Measurements from ENCODE around the gene HIF1A. TPM values are rescaled to one million over a fixed set of nuclear protein-coding genes. Genes with fewer than 3 reads are reported as not detected.

The HIF1A gene
- total and polyA plus RNA-seq, 10 of the 15 experiments (the other 5 are each of a cell fraction or from before 2014, with no cell fraction given), result 18.3 to 97.0 (median 75.3) TPM

DNA sequence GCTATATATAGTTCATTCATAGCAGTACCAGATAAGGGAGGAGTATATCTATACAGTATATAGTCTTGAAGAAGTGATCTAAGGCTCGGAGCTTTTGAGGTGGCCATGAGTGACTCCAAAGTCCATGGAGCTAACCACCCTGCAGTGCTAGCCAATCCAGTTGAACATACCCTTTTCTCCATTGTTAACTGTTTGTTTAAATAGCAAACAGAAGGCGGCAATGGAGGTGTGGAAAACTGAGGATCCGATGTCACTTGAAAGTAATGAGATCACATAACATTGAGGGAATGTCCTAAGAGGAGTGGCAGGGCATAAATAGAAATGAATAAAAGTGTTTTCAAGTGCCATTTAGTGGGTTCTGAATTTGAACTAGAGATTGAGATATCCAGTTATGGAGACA is 54.6 kb downstream of the HIF1A start:
- ATAC-seq, result peak; percentile 6; the same call in 2 of the 3 replicates
- Histone ChIP-seq H3K4me2 (ENCODE audit: control insufficient read depth, insufficient read depth) (peak overlapping the region; percentile 72), H3K9ac (ENCODE audit: control insufficient read depth, insufficient read depth, low read length) (peak overlapping the region; percentile 82), H3K4me3 (peak overlapping the region; percentile 79), H3K36me3 (ENCODE audit: control insufficient read depth in 2 of 2, insufficient read depth in 2 of 2, low read length in 1 of 2) (peaks cover 0 to 19% of the 10 kb centered on the region in 2 experiments; a peak in 3 of 4 replicates), H4K20me1 (ENCODE audit: control insufficient read depth, insufficient read depth) (no peaks in the 10 kb centered on the region), H3K27ac (ENCODE audit: control insufficient read depth, insufficient read depth) (peak overlapping the region; percentile 59), H3K27me3 (replicated peaks in 1 of 2; ENCODE audit: control insufficient read depth in 2 of 2, insufficient read depth in 2 of 2, low read length in 1 of 2) (no peaks in the 10 kb centered on the region), H2AFZ (ENCODE audit: control insufficient read depth, low read depth, low read length) (no peak overlapping the region), H3K9me3 (replicated peaks; ENCODE audit: control insufficient read depth, insufficient read depth, low read length) (no peaks in the 10 kb centered on the region), H3K79me2 (ENCODE audit: control insufficient read depth, insufficient read depth, low read length) (peaks cover 63% of the 10 kb centered on the region), H3K4me1 (ENCODE audit: control insufficient read depth, insufficient read depth, low read length) (peaks cover 19% of the 10 kb centered on the region)
- RAD21 ChIA-PET (ENCODE audit: unreplicated experiment), result interaction anchor here (0.6 to 10.8 kb wide), 24 partner anchors 8 to 453 kb away, joined by 3 to 102 read pairs (median 5); partner anchors contain the start of genes HIF1A and SNAPC1
- SMC1A ChIA-PET (ENCODE audit: uncharacterized antibody, unreplicated experiment), result interaction anchor here (0.9 to 10.0 kb wide), 31 partner anchors 8 to 453 kb away, joined by 3 to 122 read pairs (median 6); partner anchors contain the start of gene SNAPC1
- intact Hi-C loops (cut with micrococcal nuclease; ENCODE audit: unreplicated experiment), result loop anchor here (10.0 kb wide), 1 partner anchor 455 kb away; no protein-coding TSS in a partner anchor
- TF ChIP-seq SMAD5 (IDR thresholded peaks at IDR 0.05; ENCODE audit: low read depth) (no peak), CREB1 (IDR thresholded peaks at IDR 0.05; ENCODE audit: low read depth) (0 out of 2 replicates have a peak, but pooled peaks have one; percentile 19), ZNF207 (IDR thresholded peaks at IDR 0.05; ENCODE audit: borderline replicate concordance) (no peak), HDGF (IDR thresholded peaks at IDR 0.05) (no peak), MTA3 (IDR thresholded peaks at IDR 0.05; ENCODE audit: borderline replicate concordance, low read length) (peak; percentile 61; the same call in 1 of the 2 replicates), ZNF24 (IDR thresholded peaks at IDR 0.05) (no peak), ZZZ3 (IDR thresholded peaks at IDR 0.05; ENCODE audit: control insufficient read depth, insufficient read length, low read depth) (no peak)
- TF ChIP-seq, protein P1, sequence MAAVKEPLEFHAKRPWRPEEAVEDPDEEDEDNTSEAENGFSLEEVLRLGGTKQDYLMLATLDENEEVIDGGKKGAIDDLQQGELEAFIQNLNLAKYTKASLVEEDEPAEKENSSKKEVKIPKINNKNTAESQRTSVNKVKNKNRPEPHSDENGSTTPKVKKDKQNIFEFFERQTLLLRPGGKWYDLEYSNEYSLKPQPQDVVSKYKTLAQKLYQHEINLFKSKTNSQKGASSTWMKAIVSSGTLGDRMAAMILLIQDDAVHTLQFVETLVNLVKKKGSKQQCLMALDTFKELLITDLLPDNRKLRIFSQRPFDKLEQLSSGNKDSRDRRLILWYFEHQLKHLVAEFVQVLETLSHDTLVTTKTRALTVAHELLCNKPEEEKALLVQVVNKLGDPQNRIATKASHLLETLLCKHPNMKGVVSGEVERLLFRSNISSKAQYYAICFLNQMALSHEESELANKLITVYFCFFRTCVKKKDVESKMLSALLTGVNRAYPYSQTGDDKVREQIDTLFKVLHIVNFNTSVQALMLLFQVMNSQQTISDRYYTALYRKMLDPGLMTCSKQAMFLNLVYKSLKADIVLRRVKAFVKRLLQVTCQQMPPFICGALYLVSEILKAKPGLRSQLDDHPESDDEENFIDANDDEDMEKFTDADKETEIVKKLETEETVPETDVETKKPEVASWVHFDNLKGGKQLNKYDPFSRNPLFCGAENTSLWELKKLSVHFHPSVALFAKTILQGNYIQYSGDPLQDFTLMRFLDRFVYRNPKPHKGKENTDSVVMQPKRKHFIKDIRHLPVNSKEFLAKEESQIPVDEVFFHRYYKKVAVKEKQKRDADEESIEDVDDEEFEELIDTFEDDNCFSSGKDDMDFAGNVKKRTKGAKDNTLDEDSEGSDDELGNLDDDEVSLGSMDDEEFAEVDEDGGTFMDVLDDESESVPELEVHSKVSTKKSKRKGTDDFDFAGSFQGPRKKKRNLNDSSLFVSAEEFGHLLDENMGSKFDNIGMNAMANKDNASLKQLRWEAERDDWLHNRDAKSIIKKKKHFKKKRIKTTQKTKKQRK (IDR thresholded peaks at IDR 0.05; ENCODE audit: low read depth, low read length), result no peak
- CTCF ChIA-PET, result interaction anchor here (0.7 to 4.7 kb wide), 22 partner anchors 12 to 378 kb away, joined by 3 to 40 read pairs (median 4); partner anchors contain the start of genes HIF1A and SNAPC1
- POLR2A ChIA-PET, result interaction anchor here (0.5 to 10.5 kb wide), 11 partner anchors 8 to 225 kb away, joined by 3 to 130 read pairs (median 4); partner anchors contain the start of genes HIF1A and SNAPC1
- DNase-seq (ENCODE audit: low read depth, low spot score), result no peak
- BruUV-seq (replicated peaks), result no TSS peak
- 61% methylated on average over 3 of the region's 3 CpGs for WGBS (ENCODE audit: insufficient coverage, insufficient replicate concordance, low lambda C conversion rate, missing lambda C conversion rate)
- no peak for FAIRE-seq
- in situ Hi-C loops (cut with MboI), result no loop called here

All from GM12878 (cell line).